Measurements from ENCODE around the gene GIGYF2.

The GIGYF2 gene

GRCh38 chr2:232838406-232838874, 141.3 kb downstream of the GIGYF2 start:
- DNase-seq, result no peak
- Histone ChIP-seq H3K4me1 (peaks cover 0 to 7% (median 0%) of the 10 kb centered on the region in 4 donors), H3K27me3 (no peaks in the 10 kb centered on the region), H3K36me3 (peaks cover 28 to 78% (median 66%) of the 10 kb centered on the region in 3 donors), H3K9me3 (no peaks in the 10 kb centered on the region), H3K4me3 (no peak overlapping the region), H3K27ac (no peak overlapping the region)
- TF ChIP-seq CTCF (IDR thresholded peaks at IDR 0.05), result no peak
- intact Hi-C loops (cut with DNase I; ENCODE audit: low total_unique reads), result no loop called here

- no peaks in the 10 kb centered on the region for H3K9me3 ChIP-seq
- DNase-seq, result peak in 1 of 2 donors; percentile 71
- TF ChIP-seq CTCF (IDR thresholded peaks at IDR 0.05), result no peak
- peaks cover 36 to 78% (median 67%) of the 10 kb centered on the region in 3 donors for H3K36me3 ChIP-seq
- H3K27ac ChIP-seq, result no peak overlapping the region
- H3K4me1 ChIP-seq, result peaks cover 0 to 7% (median 0%) of the 10 kb centered on the region in 4 donors
- intact Hi-C loops (cut with DNase I; ENCODE audit: low total_unique reads), result no loop called here
- H3K27me3 ChIP-seq, result no peaks in the 10 kb centered on the region
- H3K4me3 ChIP-seq, result no peak overlapping the region
These were observed 142.4 kb downstream of the GIGYF2 start for GRCh38 chr2:232839411-232840079.

- H3K4me1 ChIP-seq, result peaks cover 0 to 7% (median 0%) of the 10 kb centered on the region in 4 donors
- TF ChIP-seq CTCF (IDR thresholded peaks at IDR 0.05), result no peak
- no peak overlapping the region for H3K4me3 ChIP-seq
- peaks cover 61 to 84% (median 81%) of the 10 kb centered on the region in 3 donors for H3K36me3 ChIP-seq
- H3K9me3 ChIP-seq, result no peaks in the 10 kb centered on the region
- no peak for DNase-seq
- no peak overlapping the region for H3K27ac ChIP-seq
- intact Hi-C loops (cut with DNase I; ENCODE audit: low total_unique reads), result no loop called here
- H3K27me3 ChIP-seq, result no peaks in the 10 kb centered on the region
These were observed 145.6 kb downstream of the GIGYF2 start for GRCh38 chr2:232842689-232843088.

GRCh38 chr2:232843834-232844233, 146.7 kb downstream of the GIGYF2 start:
- DNase-seq, result no peak
- Histone ChIP-seq H3K4me3 (no peak overlapping the region), H3K4me1 (peaks cover 0 to under 1% (median 0%) of the 10 kb centered on the region in 4 donors), H3K27me3 (no peaks in the 10 kb centered on the region), H3K36me3 (peaks cover 70 to 93% (median 91%) of the 10 kb centered on the region in 3 donors), H3K9me3 (no peaks in the 10 kb centered on the region), H3K27ac (no peak overlapping the region)
- no peak for TF ChIP-seq CTCF (IDR thresholded peaks at IDR 0.05)
- intact Hi-C loops (cut with DNase I; ENCODE audit: low total_unique reads), result no loop called here

- no peak overlapping the region for H3K27ac ChIP-seq
- no peak for DNase-seq
These were observed 148.9 kb downstream of the GIGYF2 start for GRCh38 chr2:232846055-232846454.

More at GRCh38 chr2:232846055-232846454, 148.9 kb downstream of the GIGYF2 start:
- TF ChIP-seq CTCF (IDR thresholded peaks at IDR 0.05), result no peak
- H3K4me3 ChIP-seq, result no peak overlapping the region
- no peaks in the 10 kb centered on the region for H3K4me1 ChIP-seq
- no peaks in the 10 kb centered on the region for H3K9me3 ChIP-seq
- intact Hi-C loops (cut with DNase I; ENCODE audit: low total_unique reads), result no loop called here
- H3K36me3 ChIP-seq, result peaks cover 85 to 96% (median 94%) of the 10 kb centered on the region in 3 donors
- H3K27me3 ChIP-seq, result no peaks in the 10 kb centered on the region
